Ascending aorta (tissue), 2 donors: ENCODE data around the gene OR2W3. TPM values are rescaled to one million over a fixed set of nuclear protein-coding genes. Genes with fewer than 3 reads are reported as not detected.

ENCODE experiments used
- DNase-seq, 2 donors: peaks; one replicate each; pipeline ENCODE4 v3.0.0-alpha.2; 2019; ENCODE audit warnings: low spot score in 2 of 2
- H3K27ac ChIP-seq, 2 donors: fragments of 200-600 bp; sonication (generic); one replicate each; pipeline ENCODE4 v1.5.1; 2016 to 2017; ENCODE audit warnings: mild to moderate bottlenecking in 1 of 2
- H3K27me3 ChIP-seq: fragments of 200-600 bp; sonication (generic); one replicate; pipeline ENCODE4 v1.5.1; 2017
- H3K36me3 ChIP-seq, 2 donors: fragments of 200-600 bp; sonication (generic); one replicate each; pipeline ENCODE4 v1.5.1; 2016
- H3K4me1 ChIP-seq, 2 donors: fragments of 200-600 bp; sonication (generic); one replicate each; pipeline ENCODE4 v1.5.1; 2016 to 2017; ENCODE audit warnings: mild to moderate bottlenecking in 1 of 2
- H3K4me3 ChIP-seq, 2 donors: fragments of 200-600 bp; sonication (generic); one replicate each; pipeline ENCODE4 v1.5.1; 2016 to 2017; ENCODE audit warnings: mild to moderate bottlenecking in 1 of 2
- H3K9me3 ChIP-seq, 2 donors: fragments of 200-600 bp; sonication (generic); one replicate each; pipeline ENCODE4 v1.5.1; 2016
- CTCF ChIP-seq, 3 experiments: fragments of 200-600 bp in 2 of 3; fragments of 450-650 bp in 1 of 3; sonication (generic) in 2 of 3; IDR thresholded peaks; one replicate each; pipeline ENCODE4 v1.5.1; 2016 to 2019; ENCODE audit warnings: antibody characterized with exemption in 3 of 3, mild to moderate bottlenecking in 1 of 3, moderate library complexity in 1 of 3
- intact Hi-C: fragments of 100-400 bp; cut with DNase I; formaldehyde crosslinking; loops from one replicate; pipeline ENCODE4 v1.15.1; 2023
- total RNA-seq: library from RNA; depleted of rRNA; stranded (reverse); fragments of >200 nt; gene quantifications from one replicate; pipeline ENCODE4 v1.1.0, GENCODE V29; 2016

Gene OR2W3
- total RNA-seq, 1 donor from 2014 or later: not detected

GRCh38 chr1:247905910-247906503 is 10.6 kb downstream of the OR2W3 start:
- TF ChIP-seq CTCF (IDR thresholded peaks at IDR 0.05): no peak
- Histone ChIP-seq H3K4me1 (no peaks in the 10 kb centered on the region), H3K4me3 (peak overlapping the region; percentile 27 to 51), H3K9me3 (no peaks in the 10 kb centered on the region), H3K27me3 (no peaks in the 10 kb centered on the region), H3K36me3 (no peaks in the 10 kb centered on the region), H3K27ac (no peak overlapping the region)
- intact Hi-C loops: no loop called here
- no peak for DNase-seq

GRCh38 chr1:247906504-247907047 is 11.2 kb downstream of the OR2W3 start:
- Histone ChIP-seq H3K9me3 (no peaks in the 10 kb centered on the region), H3K4me1 (no peaks in the 10 kb centered on the region), H3K27ac (no peak overlapping the region), H3K4me3 (peak overlapping the region; percentile 27 to 51), H3K36me3 (no peaks in the 10 kb centered on the region), H3K27me3 (no peaks in the 10 kb centered on the region)
- intact Hi-C loops: no loop called here
- no peak for TF ChIP-seq CTCF (IDR thresholded peaks at IDR 0.05)
- no peak for DNase-seq

- no peak overlapping the region for H3K27ac ChIP-seq
- H3K27me3 ChIP-seq: no peaks in the 10 kb centered on the region
- no peak for DNase-seq
- intact Hi-C loops: no loop called here
- H3K4me3 ChIP-seq: no peak overlapping the region
- H3K4me1 ChIP-seq: no peaks in the 10 kb centered on the region
- no peak for TF ChIP-seq CTCF (IDR thresholded peaks at IDR 0.05)
- no peaks in the 10 kb centered on the region for H3K9me3 ChIP-seq
- H3K36me3 ChIP-seq: no peaks in the 10 kb centered on the region
Observed at GRCh38 chr1:247908766-247909165, 13.4 kb downstream of the OR2W3 start.

GRCh38 chr1:247913786-247914185 is 18.4 kb downstream of the OR2W3 start:
- no peaks in the 10 kb centered on the region for H3K9me3 ChIP-seq
- TF ChIP-seq CTCF (IDR thresholded peaks at IDR 0.05): no peak
- no peak for DNase-seq
- intact Hi-C loops: no loop called here
- no peaks in the 10 kb centered on the region for H3K27me3 ChIP-seq
- no peak overlapping the region for H3K4me3 ChIP-seq
- no peaks in the 10 kb centered on the region for H3K4me1 ChIP-seq
- H3K36me3 ChIP-seq: no peaks in the 10 kb centered on the region
- no peak overlapping the region for H3K27ac ChIP-seq

- Histone ChIP-seq H3K4me3 (no peak overlapping the region), H3K27ac (no peak overlapping the region), H3K27me3 (no peaks in the 10 kb centered on the region), H3K9me3 (no peaks in the 10 kb centered on the region), H3K4me1 (no peaks in the 10 kb centered on the region), H3K36me3 (no peaks in the 10 kb centered on the region)
- intact Hi-C loops: no loop called here
- no peak for DNase-seq
- no peak for TF ChIP-seq CTCF (IDR thresholded peaks at IDR 0.05)
Observed at GRCh38 chr1:247914941-247915662, 19.7 kb downstream of the OR2W3 start.
